HG02623 (cell line): ENCODE results near the gene NEBL.
"Not testable (repeated sequence)": the region's sequence is repeated elsewhere in the genome, so short reads cannot be mapped to it uniquely, and the experiment has no call there.

ENCODE experiments used
- ATAC-seq: cut with Tn5 transposase; IDR thresholded peaks from one replicate; pipeline ENCODE4 v1.9.1; 2021; ENCODE audit warnings: moderate library complexity; ENCODE audit not compliant: unreplicated experiment

The NEBL gene, protein sequence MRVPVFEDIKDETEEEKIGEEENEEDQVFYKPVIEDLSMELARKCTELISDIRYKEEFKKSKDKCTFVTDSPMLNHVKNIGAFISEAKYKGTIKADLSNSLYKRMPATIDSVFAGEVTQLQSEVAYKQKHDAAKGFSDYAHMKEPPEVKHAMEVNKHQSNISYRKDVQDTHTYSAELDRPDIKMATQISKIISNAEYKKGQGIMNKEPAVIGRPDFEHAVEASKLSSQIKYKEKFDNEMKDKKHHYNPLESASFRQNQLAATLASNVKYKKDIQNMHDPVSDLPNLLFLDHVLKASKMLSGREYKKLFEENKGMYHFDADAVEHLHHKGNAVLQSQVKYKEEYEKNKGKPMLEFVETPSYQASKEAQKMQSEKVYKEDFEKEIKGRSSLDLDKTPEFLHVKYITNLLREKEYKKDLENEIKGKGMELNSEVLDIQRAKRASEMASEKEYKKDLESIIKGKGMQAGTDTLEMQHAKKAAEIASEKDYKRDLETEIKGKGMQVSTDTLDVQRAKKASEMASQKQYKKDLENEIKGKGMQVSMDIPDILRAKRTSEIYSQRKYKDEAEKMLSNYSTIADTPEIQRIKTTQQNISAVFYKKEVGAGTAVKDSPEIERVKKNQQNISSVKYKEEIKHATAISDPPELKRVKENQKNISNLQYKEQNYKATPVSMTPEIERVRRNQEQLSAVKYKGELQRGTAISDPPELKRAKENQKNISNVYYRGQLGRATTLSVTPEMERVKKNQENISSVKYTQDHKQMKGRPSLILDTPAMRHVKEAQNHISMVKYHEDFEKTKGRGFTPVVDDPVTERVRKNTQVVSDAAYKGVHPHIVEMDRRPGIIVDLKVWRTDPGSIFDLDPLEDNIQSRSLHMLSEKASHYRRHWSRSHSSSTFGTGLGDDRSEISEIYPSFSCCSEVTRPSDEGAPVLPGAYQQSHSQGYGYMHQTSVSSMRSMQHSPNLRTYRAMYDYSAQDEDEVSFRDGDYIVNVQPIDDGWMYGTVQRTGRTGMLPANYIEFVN

DNA sequence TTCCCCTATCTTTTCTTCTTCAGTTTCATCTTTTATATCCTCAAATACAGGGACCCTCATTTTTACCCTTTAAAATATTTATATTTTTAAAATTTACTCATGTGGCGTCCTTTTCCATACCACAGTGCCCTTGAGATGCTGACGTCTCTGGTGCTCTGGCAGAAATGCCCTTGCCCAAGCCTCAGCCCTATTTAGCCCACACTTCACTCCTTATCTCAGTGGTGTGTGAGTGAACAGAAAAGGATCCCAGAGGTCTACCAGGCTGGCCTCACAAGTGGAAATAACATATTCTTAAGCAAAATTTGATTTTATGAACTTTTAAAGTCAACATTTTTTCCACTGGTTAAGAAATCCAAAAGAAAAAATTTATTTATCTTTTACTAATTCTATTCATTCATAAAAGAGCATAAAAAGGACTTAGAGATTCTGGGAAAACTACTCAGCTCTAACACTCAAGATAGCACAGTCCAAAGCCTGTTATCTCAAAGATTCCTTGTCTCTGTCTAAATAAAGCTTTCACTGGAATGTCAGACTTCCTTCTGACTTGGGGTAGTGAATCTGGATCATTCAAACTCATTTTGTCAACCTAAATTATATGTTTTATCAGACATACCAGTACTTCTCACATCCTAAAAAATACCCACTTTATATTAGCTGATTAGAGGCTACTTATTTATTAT lies at the start of gene NEBL:
Gene NEBL, minus strand, starts transcription at position 166 of the 680 bp plus-strand sequence. Its CDS starts 106 bp downstream, at position 60.
- no peak for ATAC-seq

DNA sequence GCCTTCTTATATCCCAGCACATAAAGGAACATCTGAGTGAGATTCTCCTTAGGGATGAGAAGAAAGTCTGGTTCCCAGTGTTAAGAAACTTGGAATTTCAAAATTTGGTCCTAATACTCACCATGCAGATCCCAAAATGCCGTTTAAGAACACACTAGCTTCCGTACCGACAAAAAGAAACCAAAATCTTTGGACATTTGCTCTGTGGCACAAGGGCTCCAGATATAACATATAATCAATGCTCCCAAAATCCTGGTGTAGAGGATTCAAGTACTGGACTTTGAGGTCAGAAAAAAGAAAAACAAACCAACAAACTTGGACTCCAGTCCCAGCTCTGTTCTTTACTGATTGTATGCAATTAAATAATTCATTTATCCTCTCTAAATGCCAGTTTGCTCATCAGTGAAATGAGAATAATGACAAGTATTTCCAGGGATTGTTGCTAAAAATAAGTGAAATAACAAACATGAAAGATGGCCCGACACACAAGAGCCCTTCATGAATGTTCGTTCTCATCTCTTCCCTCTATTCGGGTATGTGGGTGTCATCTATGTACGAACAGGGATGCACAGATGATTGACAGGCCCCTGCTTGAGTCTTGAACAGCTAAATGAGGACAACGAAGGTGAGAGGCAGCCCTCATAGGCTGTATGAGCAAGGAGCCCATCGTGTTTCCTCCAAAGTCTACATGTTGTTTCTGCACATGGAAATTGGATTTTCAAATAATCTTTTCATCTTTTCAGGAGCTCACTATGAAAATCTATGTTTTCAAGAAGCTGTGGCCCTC lies 48.6 kb upstream of the NEBL start:
- ATAC-seq, result no peak

DNA sequence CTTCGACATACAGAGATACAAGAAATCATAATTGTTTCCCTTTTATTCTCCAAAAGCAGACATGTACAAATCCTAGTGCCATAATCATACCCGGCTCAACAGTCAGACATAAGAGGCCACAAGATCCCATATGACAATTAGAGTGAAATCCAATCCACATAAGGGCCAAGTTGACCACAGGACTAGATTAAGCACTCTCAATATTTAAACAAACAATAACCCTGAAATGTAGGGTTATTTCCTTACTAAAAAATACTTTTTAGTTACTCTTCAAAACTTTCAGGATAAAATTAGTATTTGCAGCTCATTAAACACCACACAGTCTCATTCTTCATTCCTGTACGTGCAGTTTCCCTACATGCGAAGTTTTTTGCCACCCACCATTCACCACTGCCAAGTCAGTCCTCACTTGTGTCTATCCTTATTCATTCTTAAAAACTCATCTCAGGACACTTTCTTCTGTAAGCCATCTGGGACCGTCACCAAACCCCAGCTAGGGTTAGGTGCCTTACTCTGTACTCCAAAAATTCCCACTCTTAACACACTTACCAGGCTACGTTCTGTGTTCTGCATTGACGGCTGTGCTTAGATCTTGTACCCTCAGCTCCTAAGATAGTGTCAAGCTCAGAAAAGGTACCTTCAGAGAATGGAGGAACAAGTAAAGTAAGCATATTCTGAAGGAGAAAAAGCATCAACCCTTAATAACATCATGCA lies 47.8 kb upstream of the NEBL start:
- no peak for ATAC-seq

DNA sequence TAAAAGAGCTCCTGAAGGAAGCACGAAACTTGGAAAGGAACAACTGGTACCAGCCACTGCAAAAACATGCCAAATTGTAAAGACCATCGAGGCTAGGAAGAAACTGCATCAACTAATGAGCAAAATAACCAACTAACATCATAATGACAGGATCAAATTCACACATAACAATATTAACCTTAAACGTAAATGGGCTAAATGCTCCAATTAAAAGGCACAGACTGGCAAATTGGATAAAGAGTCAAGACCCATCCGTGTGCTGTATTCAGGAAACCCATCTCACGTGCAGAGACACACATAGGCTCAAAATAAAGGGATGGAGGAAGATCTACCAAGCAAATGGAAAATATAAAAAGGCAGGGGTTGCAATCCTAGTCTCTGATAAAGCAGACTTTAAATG lies 42.3 kb upstream of the NEBL start:
- ATAC-seq, result not testable (repeated sequence)

DNA sequence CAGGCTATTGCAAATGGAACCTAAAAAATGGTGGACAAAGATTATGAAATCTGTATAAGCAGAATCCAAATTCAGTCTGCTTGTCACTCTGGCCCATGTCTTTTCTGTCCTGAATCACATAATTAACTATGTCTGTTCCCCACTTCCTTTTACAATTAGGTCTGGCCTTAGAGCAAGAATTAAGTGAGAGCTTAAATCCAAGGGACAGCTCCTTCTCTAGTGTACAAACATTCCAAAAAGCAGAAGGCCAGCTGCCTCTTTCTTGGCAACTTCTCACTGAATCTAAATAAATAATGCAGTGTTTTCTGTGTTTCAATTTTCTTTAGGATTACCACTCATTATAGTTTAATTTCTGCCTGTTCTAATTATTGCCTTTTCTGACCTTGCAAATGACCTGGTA lies 39.3 kb upstream of the NEBL start:
- no peak for ATAC-seq

DNA sequence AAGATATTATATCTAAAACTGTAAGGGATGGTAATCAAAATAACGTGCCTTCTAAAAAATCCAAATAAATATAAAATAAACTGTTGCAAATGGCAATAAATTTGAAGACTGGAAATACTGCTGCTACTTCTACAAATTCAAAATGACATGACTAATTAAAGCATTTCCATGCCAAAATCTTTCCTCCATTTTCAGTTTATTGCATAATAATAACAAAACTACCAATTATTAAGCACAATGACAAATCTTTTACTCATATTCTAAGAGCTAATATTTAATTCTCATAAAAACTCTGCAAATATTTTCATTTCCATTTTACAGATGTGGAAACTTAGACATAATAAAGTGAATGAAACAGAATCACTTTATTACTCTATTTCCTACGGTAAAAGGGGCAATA lies 38.8 kb upstream of the NEBL start:
- no peak for ATAC-seq

DNA sequence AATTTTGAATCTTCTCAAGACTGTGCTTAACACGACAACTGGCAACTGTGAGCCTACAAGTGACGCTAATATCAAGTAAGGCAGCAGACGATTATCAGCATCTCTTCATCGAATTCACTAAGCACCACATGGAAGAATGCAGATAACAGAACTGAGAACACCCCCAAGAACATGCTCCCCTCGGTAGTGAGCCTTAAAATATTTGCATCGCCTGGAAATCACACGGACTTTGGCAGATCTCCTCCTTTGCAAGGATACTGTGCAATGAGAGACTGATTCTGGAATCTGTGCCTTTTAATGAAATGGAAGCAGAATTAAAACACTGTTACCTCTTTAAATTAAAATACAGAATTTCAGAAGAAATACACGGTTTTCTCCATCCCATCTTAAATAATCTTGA lies 38.2 kb upstream of the NEBL start:
- ATAC-seq, result no peak

DNA sequence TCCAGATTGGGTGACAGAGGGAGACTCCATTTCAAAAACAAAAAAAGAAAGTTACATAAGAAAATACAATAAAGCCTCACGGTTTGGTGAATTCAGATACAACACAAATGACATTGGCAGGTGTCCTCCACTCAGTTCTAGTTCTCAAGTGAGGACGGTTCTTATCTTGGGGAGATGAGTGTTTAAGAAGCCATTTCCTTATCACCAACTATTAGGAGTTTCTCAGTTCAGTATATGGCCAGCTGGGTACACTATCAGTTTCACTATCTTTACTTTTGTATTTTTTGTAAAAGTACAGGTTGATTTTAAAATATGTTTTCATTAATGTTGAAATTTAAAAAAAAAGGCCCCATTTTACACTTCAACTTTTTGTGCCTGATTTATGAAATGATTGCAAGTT lies 36.6 kb upstream of the NEBL start:
- no peak for ATAC-seq

DNA sequence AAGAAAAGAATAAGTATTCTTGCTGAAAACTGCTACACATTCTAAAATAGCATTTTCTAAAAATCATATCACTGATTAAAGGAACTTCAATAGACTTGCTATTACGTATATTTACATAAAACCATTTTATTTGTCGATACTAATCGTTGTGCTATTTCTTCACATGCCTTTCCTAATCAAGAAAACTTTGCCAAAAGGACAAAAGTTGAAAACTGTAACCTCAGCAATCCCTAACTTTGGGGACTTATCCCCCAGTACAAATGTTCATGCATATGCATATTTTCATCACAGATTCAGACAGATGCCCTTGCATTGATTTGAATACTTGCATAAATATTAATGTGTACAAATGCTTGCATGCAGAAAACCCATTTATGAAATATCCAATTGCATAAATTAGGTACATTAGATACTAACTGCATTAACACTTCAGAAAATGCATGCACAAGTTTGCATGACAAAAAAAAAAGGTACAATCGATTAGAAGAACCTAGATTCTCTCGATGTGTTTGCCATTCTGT lies 35.6 kb upstream of the NEBL start:
- ATAC-seq, result no peak

DNA sequence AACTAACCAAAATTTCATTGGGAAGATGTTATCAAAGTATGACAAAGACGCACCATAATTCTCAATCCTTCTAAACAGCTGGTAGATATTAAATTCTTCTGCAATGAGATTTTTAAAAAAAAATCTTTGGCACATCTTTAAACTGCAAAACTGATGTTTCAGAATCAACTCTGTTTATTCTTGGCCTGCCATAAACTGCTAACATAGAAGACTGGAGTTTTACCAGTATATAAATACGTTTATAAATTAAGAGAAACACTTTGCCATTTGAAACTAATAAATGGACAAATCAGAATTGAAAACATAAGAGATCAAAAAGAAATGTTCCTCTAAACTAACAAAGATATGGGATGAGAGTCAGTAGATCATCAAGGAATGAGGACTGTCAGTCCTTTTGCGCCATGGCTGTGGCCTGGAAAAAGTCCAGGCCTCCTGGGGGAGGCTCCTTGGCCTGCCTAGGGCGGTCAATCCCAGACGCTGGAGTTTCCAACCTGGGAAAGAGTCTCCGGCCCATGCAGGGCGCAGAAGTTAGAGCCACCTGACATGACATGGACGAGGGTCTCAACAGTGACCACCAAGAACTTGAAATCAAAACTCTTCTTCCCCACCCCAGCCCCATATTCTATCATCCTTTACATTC lies 34.2 kb upstream of the NEBL start:
- no peak for ATAC-seq

DNA sequence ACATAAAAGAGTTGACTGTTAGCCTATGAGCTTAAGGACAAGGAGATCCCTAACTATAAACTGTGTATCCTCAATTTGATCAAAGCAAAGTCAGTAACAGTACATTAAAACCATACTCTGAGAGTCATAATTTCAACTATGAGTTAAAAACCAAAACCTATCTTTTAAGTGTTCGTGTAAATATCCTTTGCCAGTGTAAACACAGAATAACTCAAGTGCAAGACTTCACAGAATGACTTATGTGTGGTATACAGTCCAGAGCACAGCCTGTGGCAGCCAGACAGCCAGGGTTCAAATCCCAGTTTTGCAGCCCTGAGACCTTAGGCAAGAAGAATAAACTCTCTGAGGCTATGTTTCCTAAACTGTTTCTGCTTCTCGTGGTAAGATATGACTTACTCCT lies 30.3 kb upstream of the NEBL start:
- ATAC-seq, result no peak

DNA sequence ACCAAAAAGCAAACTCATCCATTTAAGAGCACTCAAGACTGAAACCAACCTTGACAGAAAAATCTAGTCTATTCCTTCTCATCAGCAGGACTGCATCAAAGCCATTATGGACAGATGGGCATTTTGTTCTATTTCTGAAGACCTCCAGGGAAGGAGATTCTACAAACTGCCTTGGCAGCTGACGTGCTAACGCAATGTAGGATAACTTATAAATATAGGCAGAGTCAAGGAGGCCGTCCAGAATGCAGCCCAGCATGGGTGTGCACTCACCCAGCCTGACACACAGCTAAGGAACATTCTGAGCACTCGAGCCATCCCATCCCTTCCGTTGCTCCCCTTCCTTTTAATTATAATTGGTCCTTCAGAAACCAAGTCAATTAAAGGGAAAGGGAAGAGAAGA lies 25.3 kb upstream of the NEBL start:
- ATAC-seq, result no peak

DNA sequence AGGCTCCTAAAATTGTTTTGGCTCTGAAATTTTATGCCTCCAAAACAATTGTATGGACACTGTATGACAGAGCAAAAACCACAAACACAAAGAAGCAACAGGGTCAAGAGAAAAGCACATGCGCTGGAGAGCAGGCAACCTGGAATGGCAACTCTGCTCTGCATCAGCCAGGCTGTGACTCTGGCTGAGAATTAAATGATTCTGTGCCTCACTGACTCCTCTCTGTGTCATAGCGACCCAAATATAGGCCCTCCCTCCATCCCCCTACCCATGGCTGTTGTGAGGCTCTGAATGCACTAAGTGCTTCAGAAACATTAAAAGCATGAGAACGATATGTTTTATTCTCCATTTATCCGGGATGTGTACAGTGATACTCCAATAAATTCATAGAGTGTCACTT lies 24.9 kb upstream of the NEBL start:
- no peak for ATAC-seq

DNA sequence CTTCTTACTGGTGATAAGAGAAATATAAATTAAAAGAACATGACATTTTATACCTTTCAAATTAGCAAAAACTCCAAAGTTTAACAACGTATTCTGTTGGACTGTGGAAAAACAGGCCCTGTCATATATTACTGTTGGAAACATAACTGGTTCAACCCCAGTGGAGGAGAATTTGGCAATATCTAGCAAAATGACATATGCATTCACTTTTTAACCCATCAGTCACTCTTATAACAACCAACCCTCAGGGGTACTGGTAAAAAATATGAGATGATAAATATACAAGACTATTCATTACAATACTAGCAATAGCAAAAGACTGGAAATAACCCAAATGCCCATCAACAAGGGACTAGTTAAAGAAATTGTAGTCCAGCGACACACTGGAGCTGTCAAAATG lies 22.9 kb upstream of the NEBL start:
- ATAC-seq, result no peak

DNA sequence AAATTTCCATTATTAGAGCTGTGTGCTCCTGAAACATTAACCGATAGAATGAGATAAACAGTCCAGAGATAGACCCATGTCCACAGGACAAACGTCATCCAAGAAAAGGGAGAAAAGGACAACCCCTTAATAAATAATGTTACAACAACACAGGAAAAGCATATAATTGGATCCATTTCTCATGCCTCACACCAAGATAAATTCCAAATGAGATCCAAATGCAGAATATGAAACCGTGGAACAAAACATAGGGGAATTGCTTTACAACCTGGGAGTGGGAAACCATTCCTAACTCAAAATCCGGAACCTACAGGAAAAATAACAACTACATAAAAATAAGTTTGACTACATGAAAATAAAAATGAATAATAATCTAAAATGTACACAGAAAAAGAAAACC lies 22.4 kb upstream of the NEBL start:
- no peak for ATAC-seq

DNA sequence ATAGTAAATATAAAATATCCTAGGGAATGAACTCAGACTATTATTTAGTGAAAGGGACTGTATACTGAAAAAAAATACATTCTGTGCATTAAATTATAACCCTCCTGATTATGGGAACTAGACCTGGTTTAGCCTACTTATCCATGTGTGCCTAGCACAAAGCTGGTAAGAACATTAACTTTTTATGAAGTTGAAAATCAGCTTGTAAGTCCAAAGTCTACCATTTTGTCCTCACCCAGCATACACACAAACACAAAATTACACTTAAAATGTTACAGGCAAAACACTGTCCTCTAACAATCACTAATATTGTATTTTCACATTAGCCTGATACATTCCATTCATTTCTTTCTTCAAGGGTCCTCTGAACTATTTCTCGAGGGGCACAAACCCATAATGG lies 19.9 kb upstream of the NEBL start:
- ATAC-seq, result no peak

DNA sequence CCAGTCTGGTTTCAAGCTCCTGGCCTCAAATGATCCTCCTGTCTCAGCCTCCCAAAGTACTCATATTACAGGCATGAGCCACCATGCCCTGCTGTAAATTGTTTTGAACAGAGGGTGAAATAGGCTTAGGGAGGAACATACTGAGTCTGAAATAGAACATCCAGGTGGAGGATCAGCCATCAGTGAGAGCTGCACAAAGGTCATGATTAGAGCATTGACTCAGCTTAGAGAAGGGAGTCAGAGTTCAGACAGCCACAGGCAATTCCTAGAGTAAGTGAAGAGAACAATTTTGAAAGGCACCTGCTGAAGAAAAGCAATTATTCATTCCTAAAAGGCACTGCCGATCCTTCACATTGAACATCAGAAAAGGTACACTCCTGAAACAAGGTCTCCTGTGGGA lies 15.9 kb upstream of the NEBL start:
- no peak for ATAC-seq

DNA sequence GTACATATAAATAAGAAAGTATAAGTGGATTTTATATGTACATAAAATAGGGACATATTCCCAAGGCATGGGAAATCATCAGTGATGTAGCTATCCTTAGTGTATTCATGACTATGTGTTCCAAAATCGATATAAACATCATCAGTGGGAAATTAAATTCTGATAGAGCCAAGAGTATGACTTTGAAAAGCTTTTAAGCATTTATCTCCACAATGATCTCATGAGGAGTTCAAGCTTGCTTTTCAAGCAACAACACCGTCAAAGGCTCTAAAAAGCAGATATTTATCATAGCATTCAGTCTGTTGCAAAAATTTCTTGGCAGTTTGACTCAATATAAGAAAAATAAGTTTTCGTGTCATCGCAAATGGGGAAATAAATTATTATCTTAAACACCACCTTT lies 14.5 kb upstream of the NEBL start:
- ATAC-seq, result no peak

DNA sequence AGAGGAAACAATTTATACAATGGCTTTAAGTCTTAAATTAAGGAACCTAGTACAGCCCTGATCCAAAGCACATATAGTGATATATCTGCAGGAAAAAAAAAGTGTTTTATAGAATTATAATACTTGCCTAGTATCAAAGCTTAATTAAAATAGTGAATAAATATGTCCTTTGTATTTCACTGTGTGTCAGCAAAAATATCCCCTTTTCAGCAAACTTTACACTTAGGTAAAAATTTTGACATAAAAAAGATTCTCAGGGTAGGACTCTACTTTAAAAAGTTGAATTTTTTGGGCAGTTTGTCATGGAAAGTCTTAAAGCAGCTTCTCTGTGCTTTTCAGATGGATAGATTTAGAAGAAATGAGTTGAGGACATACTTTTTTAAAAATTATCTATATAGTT lies 12.7 kb upstream of the NEBL start:
- ATAC-seq, result no peak
